Measurements from ENCODE around the gene TMEM101.
"Not testable (repeated sequence)": the region's sequence is repeated elsewhere in the genome, so short reads cannot be mapped to it uniquely, and the experiment has no call there.

TMEM101 gene

DNA sequence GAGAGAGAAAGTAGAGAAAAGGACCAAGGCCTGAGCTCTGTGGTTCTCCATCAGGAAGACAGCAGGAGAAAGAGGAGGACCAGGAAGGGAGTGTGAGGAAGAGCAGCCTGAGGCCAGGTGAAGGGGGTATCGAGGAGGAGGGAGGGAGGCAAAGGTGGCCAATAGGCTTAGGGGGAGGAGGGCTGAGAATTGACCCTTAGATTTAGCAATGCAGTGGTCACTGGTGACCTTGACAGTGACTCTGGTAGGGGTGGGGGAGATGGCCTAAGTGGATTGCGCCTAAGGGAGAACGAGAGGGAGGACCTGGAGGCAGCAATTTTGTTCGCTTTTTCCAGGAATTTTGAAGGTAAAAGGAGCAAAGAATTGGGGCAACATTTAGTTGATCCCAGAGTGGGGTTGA, 15.7 kb downstream of the TMEM101 start:
- no peak for ATAC-seq (ENCODE audit: insufficient read depth, low read depth)
- Histone ChIP-seq H3K9me3 (ENCODE audit: insufficient read depth, low read length, severe bottlenecking) (no peaks in the 10 kb centered on the region), H3K4me2 (ENCODE audit: insufficient read depth, low read length) (no peak overlapping the region), H3K79me2 (ENCODE audit: insufficient read depth, low read length) (no peaks in the 10 kb centered on the region), H3K9ac (ENCODE audit: low read depth, low read length) (no peak overlapping the region), H3K4me1 (ENCODE audit: insufficient read depth, low read length) (no peaks in the 10 kb centered on the region), H3K27ac (ENCODE audit: low read length) (no peak overlapping the region), H3K4me3 (ENCODE audit: low read depth in 1 of 2, low read length in 2 of 2) (no peak overlapping the region), H3K27me3 (ENCODE audit: insufficient read depth, low read length, poor library complexity) (no peaks in the 10 kb centered on the region), H2AFZ (ENCODE audit: low read depth, low read length) (no peak overlapping the region), H3K36me3 (ENCODE audit: insufficient read depth, low read length) (no peaks in the 10 kb centered on the region), H4K20me1 (ENCODE audit: insufficient read depth, low read length) (no peaks in the 10 kb centered on the region)
- no peak for TF ChIP-seq EZH2 (IDR thresholded peaks at IDR 0.05; ENCODE audit: borderline replicate concordance, low read depth, low read length, severe bottlenecking)
- TF ChIP-seq, protein P1, sequence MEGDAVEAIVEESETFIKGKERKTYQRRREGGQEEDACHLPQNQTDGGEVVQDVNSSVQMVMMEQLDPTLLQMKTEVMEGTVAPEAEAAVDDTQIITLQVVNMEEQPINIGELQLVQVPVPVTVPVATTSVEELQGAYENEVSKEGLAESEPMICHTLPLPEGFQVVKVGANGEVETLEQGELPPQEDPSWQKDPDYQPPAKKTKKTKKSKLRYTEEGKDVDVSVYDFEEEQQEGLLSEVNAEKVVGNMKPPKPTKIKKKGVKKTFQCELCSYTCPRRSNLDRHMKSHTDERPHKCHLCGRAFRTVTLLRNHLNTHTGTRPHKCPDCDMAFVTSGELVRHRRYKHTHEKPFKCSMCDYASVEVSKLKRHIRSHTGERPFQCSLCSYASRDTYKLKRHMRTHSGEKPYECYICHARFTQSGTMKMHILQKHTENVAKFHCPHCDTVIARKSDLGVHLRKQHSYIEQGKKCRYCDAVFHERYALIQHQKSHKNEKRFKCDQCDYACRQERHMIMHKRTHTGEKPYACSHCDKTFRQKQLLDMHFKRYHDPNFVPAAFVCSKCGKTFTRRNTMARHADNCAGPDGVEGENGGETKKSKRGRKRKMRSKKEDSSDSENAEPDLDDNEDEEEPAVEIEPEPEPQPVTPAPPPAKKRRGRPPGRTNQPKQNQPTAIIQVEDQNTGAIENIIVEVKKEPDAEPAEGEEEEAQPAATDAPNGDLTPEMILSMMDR (IDR thresholded peaks at IDR 0.05; ENCODE audit: borderline replicate concordance, extremely low read depth, low read length, poor library complexity, severe bottlenecking), result no peak
- DNase-seq, result no peak

DNA sequence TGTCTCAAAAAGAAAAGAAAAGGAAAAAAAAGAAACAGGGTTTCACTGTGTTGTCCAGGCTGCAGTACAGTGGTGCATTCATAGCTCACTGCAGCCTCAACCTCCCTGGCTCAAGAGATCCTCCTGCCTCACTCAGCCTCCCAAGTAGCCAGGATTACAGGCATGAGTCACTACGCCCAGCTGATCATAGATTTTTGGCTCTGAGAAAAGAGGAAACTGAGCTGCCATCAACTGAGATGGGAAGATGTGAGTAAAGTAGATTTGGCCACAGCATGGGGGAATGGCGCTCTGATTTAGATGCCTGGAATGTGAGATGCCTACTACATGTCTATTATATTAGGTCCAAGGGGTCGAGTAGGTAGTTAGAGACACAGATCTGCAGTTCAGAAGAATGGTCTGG, 16.2 kb downstream of the TMEM101 start:
- Histone ChIP-seq H3K9ac (ENCODE audit: low read depth, low read length) (no peak overlapping the region), H3K27me3 (ENCODE audit: insufficient read depth, low read length, poor library complexity) (no peaks in the 10 kb centered on the region), H3K79me2 (ENCODE audit: insufficient read depth, low read length) (no peaks in the 10 kb centered on the region), H3K36me3 (ENCODE audit: insufficient read depth, low read length) (no peaks in the 10 kb centered on the region), H3K4me1 (ENCODE audit: insufficient read depth, low read length) (no peaks in the 10 kb centered on the region), H2AFZ (ENCODE audit: low read depth, low read length) (no peak overlapping the region), H3K27ac (ENCODE audit: low read length) (no peak overlapping the region), H3K4me2 (ENCODE audit: insufficient read depth, low read length) (no peak overlapping the region), H3K4me3 (ENCODE audit: low read depth in 1 of 2, low read length in 2 of 2) (no peak overlapping the region), H3K9me3 (ENCODE audit: insufficient read depth, low read length, severe bottlenecking) (no peaks in the 10 kb centered on the region), H4K20me1 (ENCODE audit: insufficient read depth, low read length) (no peaks in the 10 kb centered on the region)
- ATAC-seq (ENCODE audit: insufficient read depth, low read depth), result no peak
- no peak for DNase-seq
- TF ChIP-seq EZH2 (IDR thresholded peaks at IDR 0.05; ENCODE audit: borderline replicate concordance, low read depth, low read length, severe bottlenecking), result no peak
- TF ChIP-seq, protein P1 (IDR thresholded peaks at IDR 0.05; ENCODE audit: borderline replicate concordance, extremely low read depth, low read length, poor library complexity, severe bottlenecking), result no peak

DNA sequence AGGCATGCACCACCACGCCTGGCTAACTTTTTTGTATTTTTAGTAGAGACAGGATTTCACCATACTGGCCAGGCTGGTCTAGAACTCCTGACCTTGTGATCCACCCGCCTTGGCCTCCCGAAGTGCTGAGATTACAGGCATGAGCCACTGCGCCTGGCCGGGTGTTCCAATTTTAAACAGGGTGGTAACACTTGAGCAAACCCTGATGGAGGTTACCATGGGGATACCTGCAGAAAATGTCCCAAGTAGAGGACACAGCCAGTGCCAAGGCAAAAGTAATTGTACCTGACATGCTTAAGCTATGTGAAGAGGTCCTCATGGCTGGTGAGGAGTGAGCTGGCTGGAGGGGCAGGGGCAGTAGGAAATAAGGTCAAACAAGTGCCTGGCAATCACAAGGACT, 17.6 kb downstream of the TMEM101 start:
- not testable (repeated sequence) for H3K27me3 ChIP-seq (ENCODE audit: insufficient read depth, low read length, poor library complexity); H2AFZ ChIP-seq (ENCODE audit: low read depth, low read length); H3K36me3 ChIP-seq (ENCODE audit: insufficient read depth, low read length); H3K4me3 ChIP-seq (ENCODE audit: low read depth in 1 of 2, low read length in 2 of 2); H3K79me2 ChIP-seq (ENCODE audit: insufficient read depth, low read length); DNase-seq; H3K4me2 ChIP-seq (ENCODE audit: insufficient read depth, low read length); H3K4me1 ChIP-seq (ENCODE audit: insufficient read depth, low read length); H3K9ac ChIP-seq (ENCODE audit: low read depth, low read length); ATAC-seq (ENCODE audit: insufficient read depth, low read depth); H3K9me3 ChIP-seq (ENCODE audit: insufficient read depth, low read length, severe bottlenecking); H4K20me1 ChIP-seq (ENCODE audit: insufficient read depth, low read length); H3K27ac ChIP-seq (ENCODE audit: low read length)

DNA sequence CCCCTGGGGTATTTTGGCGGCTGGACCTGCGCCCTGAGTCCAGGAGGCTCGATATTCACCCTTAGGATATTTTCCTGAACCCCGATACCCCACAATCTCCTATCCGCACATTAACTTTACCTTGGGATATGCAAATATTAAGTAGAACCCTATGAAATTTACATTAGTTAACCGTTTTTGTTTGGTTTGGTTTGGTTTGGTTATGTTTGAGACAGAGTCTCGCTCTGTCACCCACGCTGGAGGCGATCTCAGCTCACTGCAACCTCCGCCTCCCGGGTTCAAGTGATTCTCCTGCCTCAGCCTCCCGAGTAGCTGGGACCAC, 19.7 kb downstream of the TMEM101 start:
- Histone ChIP-seq H3K36me3 (ENCODE audit: insufficient read depth, low read length) (no peaks in the 10 kb centered on the region), H4K20me1 (ENCODE audit: insufficient read depth, low read length) (no peaks in the 10 kb centered on the region), H2AFZ (ENCODE audit: low read depth, low read length) (no peak overlapping the region), H3K4me1 (ENCODE audit: insufficient read depth, low read length) (no peaks in the 10 kb centered on the region), H3K27me3 (ENCODE audit: insufficient read depth, low read length, poor library complexity) (no peaks in the 10 kb centered on the region), H3K27ac (ENCODE audit: low read length) (no peak overlapping the region), H3K79me2 (ENCODE audit: insufficient read depth, low read length) (no peaks in the 10 kb centered on the region), H3K9ac (ENCODE audit: low read depth, low read length) (no peak overlapping the region), H3K9me3 (ENCODE audit: insufficient read depth, low read length, severe bottlenecking) (no peaks in the 10 kb centered on the region), H3K4me3 (ENCODE audit: low read depth in 1 of 2, low read length in 2 of 2) (no peak overlapping the region), H3K4me2 (ENCODE audit: insufficient read depth, low read length) (no peak overlapping the region)
- ATAC-seq (ENCODE audit: insufficient read depth, low read depth) (no peak), DNase-seq (no peak)
- no peak for TF ChIP-seq EZH2 (IDR thresholded peaks at IDR 0.05; ENCODE audit: borderline replicate concordance, low read depth, low read length, severe bottlenecking)
- TF ChIP-seq, protein P1 (IDR thresholded peaks at IDR 0.05; ENCODE audit: borderline replicate concordance, extremely low read depth, low read length, poor library complexity, severe bottlenecking), result no peak
